ENCODE data around the gene TANC1. TPM values are rescaled to one million over a fixed set of nuclear protein-coding genes. Genes with fewer than 3 reads are reported as not detected.

TANC1 gene
- total RNA-seq, 2 experiments from 2014 or later, result 0.70 to 0.92 TPM

DNA sequence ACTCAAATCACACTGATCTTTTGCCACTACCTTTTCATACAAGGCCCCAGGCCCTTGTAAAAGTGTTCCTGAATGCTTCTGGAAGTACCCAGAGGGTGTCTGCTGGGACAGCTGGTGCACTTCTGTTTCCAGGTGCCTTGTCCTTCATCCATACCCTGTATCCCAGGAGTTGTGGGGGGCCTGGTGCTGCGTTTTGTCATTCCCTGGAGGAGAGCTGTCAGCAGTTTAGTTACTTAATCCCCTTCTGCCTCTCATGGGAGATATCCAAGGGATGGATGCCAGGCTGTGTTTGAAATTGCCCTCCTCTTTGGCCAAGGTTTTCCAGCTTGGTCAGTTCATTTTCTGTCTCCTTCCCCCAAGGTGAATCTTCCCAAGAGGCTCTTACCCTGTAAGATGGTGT lies 159.8 kb downstream of the TANC1 start:
- Mint-ChIP-seq H3K36me3 (ENCODE audit: low read depth) (no peaks in the 10 kb centered on the region), H3K27me3 (no peaks in the 10 kb centered on the region), H3K27ac (no peak overlapping the region), H3K9me3 (no peaks in the 10 kb centered on the region), H3K4me3 (no peak overlapping the region), H3K4me1 (ENCODE audit: low read depth) (peaks cover 17% of the 10 kb centered on the region)
- ChIA-PET POLR2A (no interaction called here), CTCF (interaction anchor here (1.9 to 3.5 kb wide), 2 partner anchors 9 to 10 kb away, joined by 8 to 34 read pairs; no protein-coding TSS in a partner anchor)
- ATAC-seq (no peak), DNase-seq (no peak)
- TF ChIP-seq, protein P1, sequence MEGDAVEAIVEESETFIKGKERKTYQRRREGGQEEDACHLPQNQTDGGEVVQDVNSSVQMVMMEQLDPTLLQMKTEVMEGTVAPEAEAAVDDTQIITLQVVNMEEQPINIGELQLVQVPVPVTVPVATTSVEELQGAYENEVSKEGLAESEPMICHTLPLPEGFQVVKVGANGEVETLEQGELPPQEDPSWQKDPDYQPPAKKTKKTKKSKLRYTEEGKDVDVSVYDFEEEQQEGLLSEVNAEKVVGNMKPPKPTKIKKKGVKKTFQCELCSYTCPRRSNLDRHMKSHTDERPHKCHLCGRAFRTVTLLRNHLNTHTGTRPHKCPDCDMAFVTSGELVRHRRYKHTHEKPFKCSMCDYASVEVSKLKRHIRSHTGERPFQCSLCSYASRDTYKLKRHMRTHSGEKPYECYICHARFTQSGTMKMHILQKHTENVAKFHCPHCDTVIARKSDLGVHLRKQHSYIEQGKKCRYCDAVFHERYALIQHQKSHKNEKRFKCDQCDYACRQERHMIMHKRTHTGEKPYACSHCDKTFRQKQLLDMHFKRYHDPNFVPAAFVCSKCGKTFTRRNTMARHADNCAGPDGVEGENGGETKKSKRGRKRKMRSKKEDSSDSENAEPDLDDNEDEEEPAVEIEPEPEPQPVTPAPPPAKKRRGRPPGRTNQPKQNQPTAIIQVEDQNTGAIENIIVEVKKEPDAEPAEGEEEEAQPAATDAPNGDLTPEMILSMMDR (IDR thresholded peaks at IDR 0.05), result no peak
- intact Hi-C loops (cut with micrococcal nuclease), result no loop called here

DNA sequence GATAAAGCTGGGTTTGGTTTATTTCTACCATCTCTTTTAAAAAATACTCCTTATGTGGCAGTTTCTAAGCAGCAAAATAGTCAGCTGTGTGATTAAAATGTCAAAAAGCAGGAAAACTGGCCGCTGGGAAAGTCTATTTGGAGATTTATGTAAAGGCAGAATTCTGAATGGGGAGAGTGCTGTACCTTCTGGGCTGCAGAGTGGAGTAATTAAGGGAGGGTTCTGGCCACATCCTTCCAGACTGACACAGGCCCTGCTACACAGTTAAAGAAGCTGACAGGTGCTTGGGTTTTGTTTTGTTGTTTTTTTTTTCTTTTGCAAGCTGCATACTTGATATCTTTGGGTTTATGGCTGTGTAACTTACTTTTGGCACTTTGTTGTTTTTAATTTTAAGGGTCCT lies 160.8 kb downstream of the TANC1 start:
- no peak overlapping the region for H3K27ac Mint-ChIP-seq
- intact Hi-C loops (cut with micrococcal nuclease), result no loop called here
- TF ChIP-seq, protein P1 (IDR thresholded peaks at IDR 0.05), result no peak
- no peak for DNase-seq
- H3K4me3 Mint-ChIP-seq, result no peak overlapping the region
- no peaks in the 10 kb centered on the region for H3K36me3 Mint-ChIP-seq (ENCODE audit: low read depth)
- H3K27me3 Mint-ChIP-seq, result no peaks in the 10 kb centered on the region
- CTCF ChIA-PET, result interaction anchor here (2.0 to 3.5 kb wide), 2 partner anchors 10 to 11 kb away, joined by 6 to 34 read pairs; no protein-coding TSS in a partner anchor
- H3K9me3 Mint-ChIP-seq, result no peaks in the 10 kb centered on the region
- no peak for ATAC-seq
- POLR2A ChIA-PET, result interaction anchor here (1.2 kb wide), 1 partner anchor 9 kb away, joined by 3 read pairs; no protein-coding TSS in a partner anchor
- H3K4me1 Mint-ChIP-seq (ENCODE audit: low read depth), result peaks cover 11% of the 10 kb centered on the region

DNA sequence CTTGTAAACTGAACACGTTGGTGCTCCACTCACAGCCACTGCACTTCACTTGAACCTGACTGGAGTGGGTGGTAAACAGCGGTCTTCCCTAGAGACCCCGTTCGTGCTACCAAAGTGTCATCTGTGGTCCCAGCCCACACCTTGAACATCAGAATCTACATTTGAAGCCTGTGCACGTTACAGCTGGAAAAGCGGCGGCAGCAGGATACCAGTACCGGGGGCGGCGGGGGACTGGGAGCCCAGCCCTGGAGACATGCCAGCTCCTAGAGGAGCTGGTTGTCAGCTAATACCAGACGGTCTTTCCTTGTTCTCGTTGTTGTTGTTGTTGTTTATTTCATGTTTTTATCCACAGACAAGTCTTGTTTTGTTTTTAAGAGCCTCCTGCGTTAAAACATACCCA lies 161.4 kb downstream of the TANC1 start:
- ChIA-PET CTCF (interaction anchor here (0.7 to 3.5 kb wide), 3 partner anchors 9 to 20 kb away, joined by 3 to 34 read pairs (median 6); no protein-coding TSS in a partner anchor), POLR2A (interaction anchor here (1.2 kb wide), 1 partner anchor 9 kb away, joined by 3 read pairs; no protein-coding TSS in a partner anchor)
- no peaks in the 10 kb centered on the region for H3K9me3 Mint-ChIP-seq
- H3K27me3 Mint-ChIP-seq, result no peaks in the 10 kb centered on the region
- intact Hi-C loops (cut with micrococcal nuclease), result no loop called here
- no peaks in the 10 kb centered on the region for H3K36me3 Mint-ChIP-seq (ENCODE audit: low read depth)
- TF ChIP-seq, protein P1 (IDR thresholded peaks at IDR 0.05), result no peak
- DNase-seq, result no peak
- ATAC-seq, result no peak
- peaks cover 5% of the 10 kb centered on the region for H3K4me1 Mint-ChIP-seq (ENCODE audit: low read depth)
- H3K4me3 Mint-ChIP-seq, result no peak overlapping the region
- no peak overlapping the region for H3K27ac Mint-ChIP-seq

DNA sequence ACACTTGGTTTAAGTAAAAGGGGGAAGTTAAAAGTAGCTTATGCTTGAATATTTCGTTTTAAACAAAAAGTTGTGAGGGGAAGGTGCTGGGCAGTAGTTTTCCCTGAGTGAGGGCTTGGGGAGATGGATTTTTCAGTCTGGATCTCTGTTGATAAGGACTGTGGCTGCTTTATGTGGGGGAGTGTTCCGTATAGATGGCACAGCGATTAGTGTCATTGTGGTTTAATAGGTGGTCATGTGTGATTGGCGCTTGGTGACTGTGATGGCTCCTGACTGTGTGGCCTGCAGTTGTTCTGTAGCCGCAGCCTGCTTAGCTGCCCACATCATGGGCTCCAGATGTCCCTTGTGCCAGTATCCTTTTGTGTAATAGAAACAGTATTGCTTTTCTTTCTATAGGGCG lies 161.9 kb downstream of the TANC1 start:
- Mint-ChIP-seq H3K4me3 (no peak overlapping the region), H3K9me3 (no peaks in the 10 kb centered on the region), H3K27ac (no peak overlapping the region), H3K36me3 (ENCODE audit: low read depth) (no peaks in the 10 kb centered on the region), H3K4me1 (ENCODE audit: low read depth) (peaks cover under 1% of the 10 kb centered on the region), H3K27me3 (no peaks in the 10 kb centered on the region)
- ATAC-seq, result no peak
- TF ChIP-seq, protein P1 (IDR thresholded peaks at IDR 0.05), result no peak
- ChIA-PET CTCF (interaction anchor here (0.7 to 3.5 kb wide), 3 partner anchors 9 to 19 kb away, joined by 3 to 34 read pairs (median 6); no protein-coding TSS in a partner anchor), POLR2A (no interaction called here)
- intact Hi-C loops (cut with micrococcal nuclease), result no loop called here
- DNase-seq, result no peak

DNA sequence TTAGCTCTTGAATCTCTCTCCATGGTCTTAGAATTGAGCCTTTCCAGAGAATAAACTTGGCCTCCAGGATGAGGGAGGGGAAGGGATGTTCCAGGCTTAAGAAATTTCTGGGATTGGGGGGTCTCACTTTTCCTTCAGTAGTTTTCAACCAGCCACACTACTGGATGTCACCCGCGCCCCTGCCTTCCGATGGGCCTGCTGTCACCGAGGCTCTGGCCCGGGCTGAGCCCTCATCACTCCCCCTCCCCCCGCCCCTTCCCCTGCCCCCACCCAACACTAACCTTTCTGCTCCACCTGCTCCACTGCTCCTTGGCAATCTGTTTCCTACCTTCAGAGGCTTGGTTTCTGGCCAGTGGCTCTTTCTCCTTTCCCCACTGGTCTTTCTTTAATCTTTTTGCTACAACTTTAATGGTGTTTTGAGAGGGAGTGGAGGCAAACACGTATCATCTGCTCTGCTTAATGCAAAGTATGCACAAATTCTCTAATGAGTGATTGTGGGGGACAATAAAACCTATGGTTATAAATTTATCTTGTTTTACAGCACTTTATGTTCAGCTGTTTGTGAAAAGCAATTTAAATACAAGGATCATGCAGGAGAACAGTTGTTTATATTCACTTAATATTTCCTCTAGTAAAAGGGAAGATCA lies 162.9 kb downstream of the TANC1 start:
- no peaks in the 10 kb centered on the region for H3K36me3 Mint-ChIP-seq (ENCODE audit: low read depth)

More for the DNA sequence above, 162.9 kb downstream of the TANC1 start:
- ChIA-PET CTCF (interaction anchor here (2.0 to 3.5 kb wide), 2 partner anchors 7 to 13 kb away, joined by 6 to 34 read pairs; no protein-coding TSS in a partner anchor), POLR2A (no interaction called here)
- DNase-seq (no peak), ATAC-seq (no peak)
- Mint-ChIP-seq H3K4me1 (ENCODE audit: low read depth) (no peaks in the 10 kb centered on the region), H3K27me3 (no peaks in the 10 kb centered on the region), H3K27ac (no peak overlapping the region), H3K4me3 (no peak overlapping the region), H3K9me3 (no peaks in the 10 kb centered on the region)
- intact Hi-C loops (cut with micrococcal nuclease), result no loop called here
- TF ChIP-seq, protein P1 (IDR thresholded peaks at IDR 0.05), result no peak
